MCF 10A (cell line): ENCODE measurements around the gene SYAP1. TPM values are rescaled to one million over a fixed set of nuclear protein-coding genes. Genes with fewer than 3 reads are reported as not detected.

Source experiments
- BruUV-seq: library from RNA; stranded (reverse); fragments of 400-500 nt; replicated peaks from 2 replicates; lab custom pipeline; 2021; lab: Mats Ljungman, UMichigan
- CTCF ChIA-PET: fragments of 300-600 bp; sonication (Branson Sonifier 250); formaldehyde crosslinking; extraction: SDS; loops from one replicate; lab custom pipeline; 2021; ENCODE audit warnings: antibody characterized with exemption, inconsistent platforms; lab: Yijun Ruan, JAX
- POLR2A ChIA-PET: fragments of 300-600, 350-650 bp; sonication (Branson Sonifier 250); formaldehyde crosslinking; extraction: SDS; loops from one replicate; lab custom pipeline; 2020; ENCODE audit warnings: antibody characterized with exemption, inconsistent platforms; lab: Yijun Ruan, JAX
- DNase-seq: peaks from one replicate; pipeline ENCODE4 v3.0.0-alpha.2; 2018; ENCODE audit not compliant: unreplicated experiment
- H3K27ac Mint-ChIP-seq: one replicate; pipeline ENCODE4 v1.8.0; 2022; ENCODE audit warnings: mild to moderate bottlenecking, low read depth, mixed read lengths; ENCODE audit not compliant: unreplicated experiment
- H3K27me3 Mint-ChIP-seq: one replicate; pipeline ENCODE4 v1.8.0; 2022; ENCODE audit warnings: mixed read lengths; ENCODE audit not compliant: insufficient read depth, unreplicated experiment
- H3K36me3 Mint-ChIP-seq: one replicate; pipeline ENCODE4 v1.8.0; 2022; ENCODE audit warnings: mild to moderate bottlenecking, moderate library complexity, mixed read lengths; ENCODE audit not compliant: insufficient read depth, unreplicated experiment
- H3K4me1 Mint-ChIP-seq: one replicate; pipeline ENCODE4 v1.8.0; 2022; ENCODE audit warnings: mixed read lengths; ENCODE audit not compliant: insufficient read depth, unreplicated experiment
- H3K4me3 Mint-ChIP-seq: one replicate; pipeline ENCODE4 v1.8.0; 2022; ENCODE audit warnings: mild to moderate bottlenecking, moderate library complexity, mixed read lengths; ENCODE audit not compliant: unreplicated experiment
- H3K9me3 Mint-ChIP-seq: one replicate; pipeline ENCODE4 v1.8.0; 2022; ENCODE audit warnings: mixed read lengths; ENCODE audit not compliant: unreplicated experiment
- intact Hi-C: fragments of 100-400 bp; cut with micrococcal nuclease; formaldehyde crosslinking; loops from 2 replicates; pipeline ENCODE4 v1.14.1; 2022
- total RNA-seq: library from RNA; stranded (reverse); gene quantifications from 2 replicates; pipeline ENCODE4 v1.2.3, GENCODE V29; 2022
- TF ChIP-seq, protein P1 (sequence below): fragments of 200-600 bp; IDR thresholded peaks from one replicate; pipeline ENCODE4 v1.8.0; 2022; ENCODE audit warnings: antibody characterized with exemption, mild to moderate bottlenecking; ENCODE audit not compliant: unreplicated experiment

SYAP1 gene
- total RNA-seq, 1 experiment from 2014 or later: 37.0 TPM

DNA sequence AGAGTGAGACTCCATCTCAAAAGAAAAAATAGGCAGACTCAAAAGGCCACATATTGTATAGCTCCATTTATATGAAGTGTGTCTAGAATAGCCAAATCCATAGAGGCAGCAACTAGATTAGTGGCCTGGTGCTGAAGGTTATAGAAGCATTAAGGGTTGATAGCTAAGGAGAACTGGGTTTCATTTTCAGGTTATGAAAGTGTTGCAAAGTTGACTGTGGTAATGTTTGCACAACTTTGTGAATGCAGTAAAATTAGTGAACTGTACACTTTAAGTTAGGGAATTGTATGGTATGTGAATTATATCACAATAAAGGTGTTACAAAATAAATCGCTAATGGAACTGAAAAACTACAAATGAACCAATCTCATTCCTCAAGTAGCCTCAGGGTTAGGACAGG, 95.2 kb downstream of the SYAP1 start:
- no peak overlapping the region for H3K27ac Mint-ChIP-seq
- H3K4me1 Mint-ChIP-seq: no peaks in the 10 kb centered on the region
- TF ChIP-seq, protein P1, sequence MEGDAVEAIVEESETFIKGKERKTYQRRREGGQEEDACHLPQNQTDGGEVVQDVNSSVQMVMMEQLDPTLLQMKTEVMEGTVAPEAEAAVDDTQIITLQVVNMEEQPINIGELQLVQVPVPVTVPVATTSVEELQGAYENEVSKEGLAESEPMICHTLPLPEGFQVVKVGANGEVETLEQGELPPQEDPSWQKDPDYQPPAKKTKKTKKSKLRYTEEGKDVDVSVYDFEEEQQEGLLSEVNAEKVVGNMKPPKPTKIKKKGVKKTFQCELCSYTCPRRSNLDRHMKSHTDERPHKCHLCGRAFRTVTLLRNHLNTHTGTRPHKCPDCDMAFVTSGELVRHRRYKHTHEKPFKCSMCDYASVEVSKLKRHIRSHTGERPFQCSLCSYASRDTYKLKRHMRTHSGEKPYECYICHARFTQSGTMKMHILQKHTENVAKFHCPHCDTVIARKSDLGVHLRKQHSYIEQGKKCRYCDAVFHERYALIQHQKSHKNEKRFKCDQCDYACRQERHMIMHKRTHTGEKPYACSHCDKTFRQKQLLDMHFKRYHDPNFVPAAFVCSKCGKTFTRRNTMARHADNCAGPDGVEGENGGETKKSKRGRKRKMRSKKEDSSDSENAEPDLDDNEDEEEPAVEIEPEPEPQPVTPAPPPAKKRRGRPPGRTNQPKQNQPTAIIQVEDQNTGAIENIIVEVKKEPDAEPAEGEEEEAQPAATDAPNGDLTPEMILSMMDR: no peak
- peaks cover 57% of the 10 kb centered on the region for H3K36me3 Mint-ChIP-seq
- H3K27me3 Mint-ChIP-seq: no peaks in the 10 kb centered on the region
- CTCF ChIA-PET: interaction anchor here (0.6 to 1.5 kb wide), 2 partner anchors 12 to 41 kb away, joined by 3 to 8 read pairs; no protein-coding TSS in a partner anchor
- H3K9me3 Mint-ChIP-seq: no peaks in the 10 kb centered on the region
- H3K4me3 Mint-ChIP-seq: no peak overlapping the region
- POLR2A ChIA-PET: no interaction called here
- intact Hi-C loops: no loop called here
- DNase-seq: no peak
- no TSS peak for BruUV-seq

Other genes with a start within 250 kb of the SYAP1 start
- gene S100G, start 69.5 kb upstream of the SYAP1 start, total RNA-seq: not detected in 2 replicates
- 5.3 and 5.5 TPM in 2 replicates for gene CTPS2, start 6.9 kb upstream of the SYAP1 start, total RNA-seq
- gene TXLNG, start 66.9 kb downstream of the SYAP1 start, total RNA-seq: 32.4 and 43.2 TPM in 2 replicates
- gene RBBP7, start 150.8 kb downstream of the SYAP1 start, total RNA-seq: 81.9 and 95.2 TPM in 2 replicates
- 6.9 and 8.1 TPM in 2 replicates for gene REPS2, start 227.0 kb downstream of the SYAP1 start, total RNA-seq